NCI-H2196 treated with DMSO at 0.1 percent for 48 hours (cell line): ENCODE results near the gene SCYL3.
"Not testable (repeated sequence)": the region's sequence is repeated elsewhere in the genome, so short reads cannot be mapped to it uniquely, and the experiment has no call there.

Experiments
- DNase-seq: peaks from one replicate; lab custom pipeline; 2025; ENCODE audit not compliant: unreplicated experiment; lab: John Stamatoyannopoulos, UW

Gene SCYL3

DNA sequence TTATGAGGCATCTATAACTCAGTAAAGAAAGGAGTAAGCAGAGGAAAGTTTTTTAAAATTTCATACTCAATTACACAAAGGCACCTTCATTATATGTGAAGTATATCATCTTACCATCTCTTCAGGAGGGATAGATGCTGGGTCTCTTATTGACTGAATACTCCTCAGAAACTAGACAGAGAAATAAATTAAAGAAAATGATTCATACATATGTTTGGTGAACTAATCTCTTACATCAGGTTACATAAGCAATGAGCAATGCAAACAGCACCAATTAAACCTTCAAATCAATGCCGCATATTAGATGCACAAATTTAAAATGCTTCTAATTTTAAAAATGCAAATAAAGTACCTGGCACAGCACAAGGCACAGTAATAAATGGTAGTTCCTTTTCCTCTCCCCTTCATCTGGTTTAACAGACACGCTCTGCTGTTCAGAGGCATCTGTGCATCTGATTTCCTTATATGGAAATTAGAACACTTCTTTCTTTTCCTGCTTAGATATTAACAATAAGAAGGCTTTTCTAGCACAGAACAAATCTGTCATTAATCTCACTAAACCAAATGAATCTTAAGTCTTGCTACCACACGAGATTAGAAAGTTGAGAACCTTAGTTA, 20.0 kb downstream of the SCYL3 start:
- no peak for DNase-seq

- DNase-seq = no peak
Measured at GRCh38 chr1:169872906-169873305, 20.8 kb downstream of the SCYL3 start.

DNA sequence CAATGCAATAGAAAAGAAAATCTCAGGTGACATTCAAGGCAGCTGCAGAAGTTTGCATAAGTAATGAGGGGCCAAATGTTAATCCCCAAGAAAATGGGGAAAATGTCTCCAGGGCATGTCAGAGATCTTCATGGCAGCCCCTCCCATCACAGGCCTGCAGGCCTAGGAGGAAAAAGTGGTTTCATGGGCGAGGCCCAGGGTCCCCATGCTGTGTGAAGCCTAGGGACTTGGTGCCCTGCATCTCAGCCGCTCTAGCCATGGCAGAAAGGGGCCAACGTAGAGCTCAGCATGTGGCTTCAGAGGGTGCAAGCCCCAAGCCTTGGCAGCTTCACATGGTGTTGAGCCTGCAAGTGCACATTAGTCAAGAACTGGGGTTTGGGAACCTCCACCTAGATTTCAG, 21.7 kb downstream of the SCYL3 start:
- not testable (repeated sequence) for DNase-seq

DNA sequence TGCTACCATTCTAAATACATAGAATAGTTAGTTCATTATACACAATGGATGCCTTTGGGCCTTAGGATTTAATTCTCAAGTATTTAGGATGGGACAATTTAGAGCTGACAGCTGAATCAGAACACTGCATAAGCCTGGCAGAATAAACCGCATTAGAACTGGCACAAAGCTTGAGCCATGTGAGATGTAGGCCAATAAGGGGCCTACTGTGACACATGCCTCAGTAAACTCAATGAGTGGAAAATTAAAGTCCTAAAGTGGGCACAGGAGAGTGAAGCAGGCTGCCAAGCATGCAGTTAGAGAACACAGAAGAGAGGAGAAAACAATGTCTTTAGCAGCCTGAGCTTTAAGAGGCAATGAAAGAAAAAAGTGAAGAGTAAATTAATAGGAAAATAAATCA, 24.3 kb downstream of the SCYL3 start:
- no peak for DNase-seq

- DNase-seq = no peak
Measured at GRCh38 chr1:169868978-169869377, 24.7 kb downstream of the SCYL3 start.

DNA sequence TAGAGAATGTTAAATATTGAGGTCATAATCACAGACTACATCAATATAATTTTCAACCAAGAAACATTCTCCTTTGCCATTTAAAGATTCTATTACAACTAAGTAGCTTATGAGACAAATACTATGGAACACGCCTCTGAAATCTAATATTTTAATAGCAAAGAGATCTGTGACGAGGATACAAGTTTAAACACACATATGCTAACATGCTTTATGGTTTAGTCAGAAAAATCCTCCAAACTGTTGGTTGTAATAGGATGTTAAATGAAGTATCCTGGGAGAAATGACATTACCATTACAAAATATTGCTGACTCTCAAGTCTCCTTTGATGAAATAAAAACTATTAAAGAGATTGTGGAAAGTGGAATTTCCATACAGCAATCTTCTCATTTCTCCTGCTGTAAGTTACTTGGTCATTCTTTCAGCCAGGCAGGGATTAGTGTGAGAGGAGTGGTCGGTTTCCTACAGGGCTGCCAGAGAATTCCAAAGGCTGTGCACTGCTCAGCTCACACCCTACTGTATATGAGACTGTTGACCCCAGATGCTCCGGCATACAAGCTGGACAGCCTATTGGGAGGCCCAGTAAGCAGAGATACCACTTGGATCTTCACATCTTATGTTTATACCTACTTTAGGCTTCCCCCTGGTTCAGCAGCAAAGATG, 26.6 kb downstream of the SCYL3 start:
- DNase-seq = no peak

GRCh38 chr1:169866577-169866976, 27.1 kb downstream of the SCYL3 start:
- no peak for DNase-seq

- not testable (repeated sequence) for DNase-seq
Measured at GRCh38 chr1:169864531-169864930, 29.2 kb downstream of the SCYL3 start.

GRCh38 chr1:169860750-169861149, 32.9 kb downstream of the SCYL3 start:
- no peak for DNase-seq

GRCh38 chr1:169860187-169860586, 33.5 kb downstream of the SCYL3 start:
- DNase-seq = no peak

GRCh38 chr1:169859001-169859400, 34.7 kb downstream of the SCYL3 start:
- DNase-seq = no peak

DNA sequence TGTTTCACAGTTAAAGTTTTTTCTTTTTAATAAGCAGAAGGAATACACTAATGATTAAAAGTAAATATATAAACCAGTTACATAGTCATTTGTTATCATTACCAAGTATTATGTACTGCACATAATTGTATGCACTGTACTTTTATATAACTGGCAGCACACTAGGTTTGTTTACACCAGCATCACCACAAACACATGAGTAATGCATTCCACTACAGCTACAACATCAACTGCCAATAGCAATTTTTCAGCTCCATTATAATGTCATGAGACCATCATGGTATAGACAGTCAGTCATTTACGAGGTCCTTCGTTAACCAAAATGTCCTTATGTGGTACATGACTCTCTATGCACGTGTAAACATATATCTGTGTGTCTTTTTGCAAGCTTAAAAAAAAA, 35.2 kb downstream of the SCYL3 start:
- no peak for DNase-seq

- no peak for DNase-seq
Measured at GRCh38 chr1:169853341-169853740, 40.4 kb downstream of the SCYL3 start.

GRCh38 chr1:169849346-169850022, 44.2 kb downstream of the SCYL3 start:
- no peak for DNase-seq

DNA sequence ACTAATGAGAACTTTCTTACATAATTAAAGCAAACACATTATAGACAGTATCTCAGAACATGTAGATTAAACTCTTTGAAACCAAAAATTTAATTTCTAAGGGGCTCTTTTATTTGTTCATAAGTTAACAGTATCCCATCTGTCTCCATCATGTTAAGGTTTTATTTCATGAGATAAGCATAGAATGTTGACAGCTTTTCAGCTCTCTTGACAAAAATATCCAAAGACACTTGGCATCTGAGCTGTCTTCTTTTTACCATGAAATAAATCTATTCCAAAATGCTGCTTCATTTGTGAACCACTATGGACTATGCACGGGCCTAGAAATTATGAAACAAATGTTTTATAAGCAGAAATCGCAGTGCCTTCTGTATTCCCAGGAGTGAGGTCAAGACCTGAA, 45.2 kb downstream of the SCYL3 start:
- no peak for DNase-seq

DNA sequence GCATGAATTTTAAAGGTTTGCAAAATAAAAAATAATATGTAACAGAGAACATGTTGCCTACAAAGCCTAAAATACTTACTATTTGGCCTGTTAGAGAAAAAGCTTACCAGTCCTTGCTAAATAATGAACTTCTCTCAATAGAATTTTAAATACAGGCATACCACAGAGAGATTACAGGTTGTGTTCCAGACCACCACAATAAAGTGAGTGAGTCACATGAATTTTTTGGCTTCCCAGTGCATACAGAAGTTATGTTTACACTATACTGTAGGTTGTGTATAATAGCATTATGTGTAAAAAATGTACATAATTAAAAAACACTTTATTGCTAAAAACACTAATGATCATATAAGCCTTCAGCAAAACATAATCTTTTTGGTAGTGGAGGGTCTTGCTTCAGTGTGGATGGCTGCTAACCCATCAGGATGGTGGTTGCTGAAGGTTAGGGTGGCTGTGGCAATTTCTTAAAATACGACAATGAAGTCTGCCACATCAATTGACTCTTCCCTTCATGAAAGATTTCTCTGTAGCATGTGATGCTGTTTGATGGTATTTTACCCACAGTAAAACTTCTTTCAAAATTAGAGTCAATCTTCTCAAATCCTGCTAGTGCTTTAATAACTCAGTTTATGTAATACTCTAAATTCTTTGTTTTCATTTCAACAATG, 48.6 kb downstream of the SCYL3 start:
- no peak for DNase-seq

GRCh38 chr1:169838942-169839341, 54.8 kb downstream of the SCYL3 start:
- no peak for DNase-seq

DNA sequence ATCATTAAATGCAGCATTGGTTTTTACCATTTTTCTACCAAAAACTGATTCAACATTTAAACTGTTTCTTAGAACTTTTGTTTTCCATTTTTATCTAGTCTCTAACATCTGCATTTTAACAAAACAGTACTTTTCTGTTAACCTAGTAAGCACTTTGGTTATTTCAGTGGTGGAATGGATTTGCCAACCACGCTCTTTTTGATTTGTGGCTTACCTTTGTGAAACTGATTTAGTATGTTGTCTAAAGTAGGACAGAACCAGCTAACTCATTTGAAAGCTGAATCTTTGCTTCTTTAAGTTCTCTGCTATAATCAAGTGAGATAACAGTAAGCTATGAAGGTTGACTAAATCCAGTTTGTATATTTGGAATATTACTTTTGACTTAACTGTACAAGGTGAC, 57.5 kb downstream of the SCYL3 start:
- DNase-seq = no peak

DNA sequence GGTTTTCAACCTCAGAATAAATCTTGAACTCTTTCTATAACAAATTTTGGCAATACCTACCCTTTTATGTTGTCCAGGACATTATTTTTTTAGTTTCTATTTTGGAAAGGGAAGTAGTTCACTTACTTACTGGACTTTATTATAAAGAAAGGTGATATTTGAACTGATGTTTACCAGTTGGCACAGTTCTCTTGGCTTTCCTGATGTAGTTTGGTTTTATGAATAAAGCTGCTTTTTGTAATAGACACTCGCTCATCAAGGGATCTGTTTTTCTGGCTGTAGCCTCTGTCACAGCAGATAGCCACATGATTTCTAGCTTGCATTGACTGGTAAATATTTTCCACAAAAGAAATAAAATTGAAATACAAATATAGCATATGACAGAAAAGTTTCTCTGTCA, 58.0 kb downstream of the SCYL3 start:
- DNase-seq = no peak

- no peak for DNase-seq
Measured at GRCh38 chr1:169834869-169835268, 58.8 kb downstream of the SCYL3 start.

DNA sequence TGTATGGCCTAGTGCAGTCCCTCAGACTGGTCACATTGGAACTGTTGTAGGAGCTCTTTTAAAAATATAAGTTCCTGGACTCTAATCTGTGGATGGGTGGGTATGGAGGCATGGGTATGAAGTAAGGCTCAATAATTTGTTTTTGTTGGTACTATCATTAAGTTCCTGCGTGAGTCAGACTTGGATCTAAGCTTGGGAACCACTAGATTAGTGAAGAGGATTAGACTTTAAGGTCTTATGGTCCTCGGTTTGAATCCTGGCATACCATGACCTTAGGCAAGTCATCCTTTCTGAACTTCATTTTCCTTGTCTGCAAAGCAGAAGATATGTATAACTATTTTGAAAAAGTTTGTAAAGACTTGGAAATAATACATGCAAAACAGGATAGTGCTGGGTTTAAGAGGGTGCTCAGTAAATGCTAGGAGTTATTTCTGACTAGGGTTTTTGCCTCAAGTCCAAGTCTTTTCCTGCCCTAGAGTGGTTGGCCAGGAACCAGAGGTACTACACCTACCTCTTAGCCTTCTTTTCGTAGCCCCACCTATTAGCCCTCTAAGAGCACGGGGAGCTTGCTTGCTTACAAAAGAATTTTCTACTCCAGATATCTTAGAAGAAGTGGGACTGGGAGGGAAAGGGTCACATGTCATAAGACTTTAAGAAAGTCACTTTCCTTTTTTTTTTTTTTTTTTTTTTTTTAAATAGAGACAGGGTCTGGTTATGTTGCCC, 60.4 kb downstream of the SCYL3 start:
- DNase-seq = no peak
